AG04450 (cell line): ENCODE data around the gene LRIG1. TPM values are rescaled to one million over a fixed set of nuclear protein-coding genes. Genes with fewer than 3 reads are reported as not detected.

Experiments
- CTCF ChIA-PET: fragments of 300-600, 350-600 bp; formaldehyde crosslinking; extraction: SDS; loops from one replicate; lab custom pipeline; 2022; ENCODE audit warnings: antibody characterized with exemption, inconsistent platforms; lab: Charles Lee
- POLR2A ChIA-PET: fragments of 350-600 bp; formaldehyde crosslinking; extraction: SDS; loops from one replicate; lab custom pipeline; 2021; ENCODE audit warnings: antibody characterized with exemption, inconsistent platforms; lab: Yijun Ruan, JAX
- DNase-seq: peaks from one replicate; pipeline ENCODE4 v3.0.0-alpha.2; 2011; ENCODE audit warnings: low read depth, low spot score
- H3K27ac ChIP-seq: one replicate; pipeline ENCODE4 v1.5.1; 2012; ENCODE audit warnings: low read depth, low read length, control low read depth
- H3K27me3 ChIP-seq: one replicate; pipeline ENCODE4 v1.6.0; 2012; ENCODE audit warnings: low read length; ENCODE audit not compliant: control insufficient read depth, insufficient read depth
- H3K4me3 ChIP-seq: 2 replicates; pipeline ENCODE4 v1.5.1; 2011; ENCODE audit warnings: mild to moderate bottlenecking, low read depth, low read length, control low read depth
- H3K9me3 ChIP-seq: 2 replicates; pipeline ENCODE4 v1.5.1; 2012; ENCODE audit warnings: low read length; ENCODE audit not compliant: control insufficient read depth, insufficient read depth
- CTCF ChIP-seq: IDR thresholded peaks from 2 replicates; pipeline ENCODE4 v1.5.1; 2011; ENCODE audit warnings: low read depth, low read length, control low read depth, inconsistent platforms
- polyA plus RNA-seq: library from polyadenylated mRNA; depleted of rRNA; stranded (reverse); fragments of >200 nt; gene quantifications from 2 replicates; pipeline ENCODE4 v1.2.3, GENCODE V29; 2011

LRIG1 gene
- polyA plus RNA-seq, 1 experiment, result 68.3 TPM

GRCh38 chr3:66438046-66438445, 62.8 kb downstream of the LRIG1 start:
- Histone ChIP-seq H3K9me3 (no peaks in the 10 kb centered on the region; the same call in 1 of the 2 replicates), H3K27me3 (no peaks in the 10 kb centered on the region), H3K27ac (no peak overlapping the region), H3K4me3 (no peak overlapping the region)
- no peak for TF ChIP-seq CTCF
- ChIA-PET POLR2A (no interaction called here), CTCF (no interaction called here)
- DNase-seq, result no peak

- Histone ChIP-seq H3K4me3 (no peak overlapping the region), H3K9me3 (no peaks in the 10 kb centered on the region; the same call in 1 of the 2 replicates), H3K27ac (no peak overlapping the region), H3K27me3 (no peaks in the 10 kb centered on the region)
- POLR2A ChIA-PET, result no interaction called here
- DNase-seq, result no peak
- CTCF ChIA-PET, result no interaction called here
- no peak for TF ChIP-seq CTCF
Measured at GRCh38 chr3:66437341-66437929, 63.4 kb downstream of the LRIG1 start.

- Histone ChIP-seq H3K4me3 (no peak overlapping the region), H3K27ac (peak overlapping the region; percentile 11), H3K27me3 (no peaks in the 10 kb centered on the region), H3K9me3 (no peaks in the 10 kb centered on the region; the same call in 1 of the 2 replicates)
- DNase-seq, result no peak
- ChIA-PET POLR2A (no interaction called here), CTCF (interaction anchor here (1.1 kb wide), 1 partner anchor 28 kb away, joined by 3 read pairs; no protein-coding TSS in a partner anchor)
- TF ChIP-seq CTCF, result no peak
Measured at GRCh38 chr3:66435989-66436388, 64.8 kb downstream of the LRIG1 start.

- no peak for TF ChIP-seq CTCF
- ChIA-PET CTCF (interaction anchor here (1.3 kb wide), 1 partner anchor 388 kb away, joined by 3 read pairs; no protein-coding TSS in a partner anchor), POLR2A (no interaction called here)
- no peak overlapping the region for H3K27ac ChIP-seq
- no peak overlapping the region for H3K4me3 ChIP-seq
- H3K9me3 ChIP-seq, result no peaks in the 10 kb centered on the region; the same call in 1 of the 2 replicates
- H3K27me3 ChIP-seq, result no peaks in the 10 kb centered on the region
- no peak for DNase-seq
Measured at GRCh38 chr3:66434726-66435125, 66.1 kb downstream of the LRIG1 start.

GRCh38 chr3:66433522-66433782, 67.4 kb downstream of the LRIG1 start:
- H3K27ac ChIP-seq, result no peak overlapping the region
- CTCF ChIA-PET, result interaction anchor here (1.3 kb wide), 1 partner anchor 389 kb away, joined by 3 read pairs; no protein-coding TSS in a partner anchor
- TF ChIP-seq CTCF, result no peak
- H3K4me3 ChIP-seq, result no peak overlapping the region
- no peak for DNase-seq
- POLR2A ChIA-PET, result interaction anchor here (0.6 kb wide), 1 partner anchor 40 kb away, joined by 3 read pairs; no protein-coding TSS in a partner anchor
- H3K27me3 ChIP-seq, result no peaks in the 10 kb centered on the region
- H3K9me3 ChIP-seq, result no peaks in the 10 kb centered on the region; the same call in 1 of the 2 replicates
